K562 (cell line): Measurements from ENCODE around the gene IMMP2L. TPM values are rescaled to one million over a fixed set of nuclear protein-coding genes. Genes with fewer than 3 reads are reported as not detected.
A peak's percentile ranks its signal among the peaks of the same experiment; 100 is the strongest.

Experiments used
- CBX1 ChIP-seq: sonication (generic); IDR thresholded peaks from 2 replicates; pipeline ENCODE4 v1.6.1; 2016; ENCODE audit warnings: antibody characterized with exemption, low read depth, mild to moderate bottlenecking
- CEBPB ChIP-seq: fragments of 450-650 bp; IDR thresholded peaks from 2 replicates; pipeline ENCODE4 v1.6.1; 2016; ENCODE audit warnings: missing genetic modification characterization, missing compliant biosample characterization
- HCFC1 ChIP-seq: IDR thresholded peaks from 2 replicates; pipeline ENCODE4 v1.6.1; 2012; ENCODE audit warnings: low read depth, low read length, improper control_type of control experiment
- KDM1A ChIP-seq, 2 experiments: fragments of 450-650 bp; IDR thresholded peaks; 2 replicates each; pipeline ENCODE4 v1.6.1; 2016; ENCODE audit warnings: mild to moderate bottlenecking in 2 of 2
- KDM5B ChIP-seq: fragments of 200-600 bp; sonication (generic); IDR thresholded peaks from 2 replicates; pipeline ENCODE4 v1.6.1; 2012; ENCODE audit warnings: low read depth, mild to moderate bottlenecking, moderate library complexity, low read length, control low read depth, inconsistent platforms; ENCODE audit not compliant: insufficient replicate concordance
- KLF10 ChIP-seq: fragments of 250-450 bp; sonication (Bioruptor Pico); IDR thresholded peaks from 2 replicates; pipeline ENCODE4 v1.6.1; 2021; ENCODE audit warnings: matching md5 sums
- MBD2 ChIP-seq: sonication (generic); IDR thresholded peaks from 2 replicates; pipeline ENCODE4 v1.6.1; 2016; ENCODE audit warnings: low read depth, borderline replicate concordance
- NR0B1 ChIP-seq: fragments of 450-650 bp; IDR thresholded peaks from one replicate; pipeline ENCODE4 v1.6.1; 2018; ENCODE audit warnings: mild to moderate bottlenecking, moderate library complexity; ENCODE audit not compliant: partially characterized antibody
- NR4A1 ChIP-seq, 2 experiments: fragments of 250-450 bp in 1 of 2; fragments of 450-650 bp in 1 of 2; sonication (Bioruptor Pico) in 1 of 2; IDR thresholded peaks; 2 replicates each; pipeline versions ENCODE4 v1.4.0 to v1.6.1; 2016 to 2020; ENCODE audit warnings: mild to moderate bottlenecking in 2 of 2, missing compliant biosample characterization in 1 of 2, missing genetic modification characterization in 1 of 2, moderate library complexity in 1 of 2
- POLR2AphosphoS5 ChIP-seq: IDR thresholded peaks from 2 replicates; pipeline ENCODE4 v1.6.1; 2011; ENCODE audit warnings: mild to moderate bottlenecking, low read depth, low read length, moderate library complexity; ENCODE audit not compliant: control insufficient read depth, insufficient read depth
- RBM39 ChIP-seq: fragments of 200-400 bp; formaldehyde crosslinking; optimal IDR thresholded peaks from 2 replicates; pipeline ENCODE3; 2018; ENCODE audit warnings: low read depth, low read length
- ZFP36 ChIP-seq: fragments of 150-350 bp; IDR thresholded peaks from 2 replicates; pipeline ENCODE4 v1.6.1; 2018; ENCODE audit warnings: low read length, low read depth; ENCODE audit not compliant: partially characterized antibody
- ZNF23 ChIP-seq: fragments of 250-450 bp; sonication (Bioruptor Pico); IDR thresholded peaks from 2 replicates; pipeline ENCODE4 v1.4.0; 2020; ENCODE audit warnings: mild to moderate bottlenecking
- polyA plus RNA-seq, 8 experiments: library from polyadenylated mRNA; depleted of rRNA in 4 of 8; stranded (reverse) in 5 of 8; unstranded in 3 of 8; fragments of >200 nt; fragmentation: Nextera tagmentation in 2 of 8; fragmentation: Illumina TruSeq in 1 of 8; extraction: Ambion mirVana in 2 of 8; extraction: Trizol in 1 of 8; gene quantifications; 2 replicates each; pipeline versions ENCODE4 v1.2.1 to v1.2.3, GENCODE V29; 2011 to 2014; ENCODE audit warnings: inconsistent platforms in 1 of 8, missing spikeins in 1 of 8
- total RNA-seq, 7 experiments: library from RNA; depleted of rRNA in 6 of 7; stranded (reverse); fragments of >200 nt in 6 of 7; fragmentation: Illumina TruSeq in 2 of 7; extraction: Trizol in 2 of 7; gene quantifications; 2 replicates each; pipeline versions ENCODE4 v1.2.1 to v1.2.3, GENCODE V29; 2011 to 2021; ENCODE audit warnings: low replicate concordance in 1 of 7
- TF ChIP-seq, protein P1 (sequence below): fragments of 450-650 bp; formaldehyde crosslinking; IDR thresholded peaks from 2 replicates; pipeline ENCODE4 v1.4.0; 2022; ENCODE audit warnings: missing genetic modification characterization
- TF ChIP-seq, protein P2 (sequence below): fragments of 450-650 bp; IDR thresholded peaks from 2 replicates; pipeline ENCODE4 v1.6.1; 2016; ENCODE audit warnings: mild to moderate bottlenecking, moderate library complexity

The IMMP2L gene
- total and polyA plus RNA-seq, 9 of the 15 experiments (the other 6 are each of a cell fraction or from before 2014, with no cell fraction given): 29.7 to 116 (median 53.0) TPM

DNA sequence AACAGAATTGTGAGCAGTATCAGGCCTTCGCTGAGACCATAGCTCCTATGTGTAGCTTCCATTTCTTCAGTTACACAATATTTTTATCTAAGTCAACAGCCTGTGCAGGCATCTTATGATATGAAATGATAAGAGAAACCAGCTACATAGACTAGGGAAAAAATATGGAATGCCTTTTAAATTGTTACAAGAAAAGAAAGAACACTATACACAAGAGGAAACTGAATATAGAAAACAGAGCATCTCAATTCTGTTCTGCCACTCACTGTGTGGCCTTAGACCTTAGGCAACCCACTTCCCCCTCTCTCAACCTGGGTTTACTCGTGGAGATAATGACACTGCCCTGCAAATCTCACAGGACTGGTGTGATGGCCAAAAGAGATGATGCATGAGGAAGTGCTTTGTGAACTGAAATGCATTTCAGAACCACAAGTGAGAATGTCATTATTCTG, 338.5 kb downstream of the IMMP2L start (continued):
- TF ChIP-seq POLR2AphosphoS5 (peak; percentile 51), CBX1 (no peak), HCFC1 (no peak), KLF10 (CRISPR knock-in tag) (no peak), CEBPB (tag) (peak; percentile 96), NR4A1 (CRISPR knock-in tag; IDR thresholded peaks at IDR 0.05) (no peak), NR4A1 (tag; IDR thresholded peaks at IDR 0.05) (no peak), KDM5B (no peak), MBD2 (no peak), NR0B1 (no peak), ZFP36 (no peak), ZNF23 (CRISPR knock-in tag) (no peak), KDM1A (IDR thresholded peaks at IDR 0.05) (peak; percentile 61 to 80), RBM39 (no peak)
- TF ChIP-seq, protein P1, sequence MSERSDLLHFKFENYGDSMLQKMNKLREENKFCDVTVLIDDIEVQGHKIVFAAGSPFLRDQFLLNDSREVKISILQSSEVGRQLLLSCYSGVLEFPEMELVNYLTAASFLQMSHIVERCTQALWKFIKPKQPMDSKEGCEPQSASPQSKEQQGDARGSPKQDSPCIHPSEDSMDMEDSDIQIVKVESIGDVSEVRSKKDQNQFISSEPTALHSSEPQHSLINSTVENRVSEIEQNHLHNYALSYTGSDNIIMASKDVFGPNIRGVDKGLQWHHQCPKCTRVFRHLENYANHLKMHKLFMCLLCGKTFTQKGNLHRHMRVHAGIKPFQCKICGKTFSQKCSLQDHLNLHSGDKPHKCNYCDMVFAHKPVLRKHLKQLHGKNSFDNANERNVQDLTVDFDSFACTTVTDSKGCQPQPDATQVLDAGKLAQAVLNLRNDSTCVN (CRISPR knock-in tag): no peak
- TF ChIP-seq, protein P2, sequence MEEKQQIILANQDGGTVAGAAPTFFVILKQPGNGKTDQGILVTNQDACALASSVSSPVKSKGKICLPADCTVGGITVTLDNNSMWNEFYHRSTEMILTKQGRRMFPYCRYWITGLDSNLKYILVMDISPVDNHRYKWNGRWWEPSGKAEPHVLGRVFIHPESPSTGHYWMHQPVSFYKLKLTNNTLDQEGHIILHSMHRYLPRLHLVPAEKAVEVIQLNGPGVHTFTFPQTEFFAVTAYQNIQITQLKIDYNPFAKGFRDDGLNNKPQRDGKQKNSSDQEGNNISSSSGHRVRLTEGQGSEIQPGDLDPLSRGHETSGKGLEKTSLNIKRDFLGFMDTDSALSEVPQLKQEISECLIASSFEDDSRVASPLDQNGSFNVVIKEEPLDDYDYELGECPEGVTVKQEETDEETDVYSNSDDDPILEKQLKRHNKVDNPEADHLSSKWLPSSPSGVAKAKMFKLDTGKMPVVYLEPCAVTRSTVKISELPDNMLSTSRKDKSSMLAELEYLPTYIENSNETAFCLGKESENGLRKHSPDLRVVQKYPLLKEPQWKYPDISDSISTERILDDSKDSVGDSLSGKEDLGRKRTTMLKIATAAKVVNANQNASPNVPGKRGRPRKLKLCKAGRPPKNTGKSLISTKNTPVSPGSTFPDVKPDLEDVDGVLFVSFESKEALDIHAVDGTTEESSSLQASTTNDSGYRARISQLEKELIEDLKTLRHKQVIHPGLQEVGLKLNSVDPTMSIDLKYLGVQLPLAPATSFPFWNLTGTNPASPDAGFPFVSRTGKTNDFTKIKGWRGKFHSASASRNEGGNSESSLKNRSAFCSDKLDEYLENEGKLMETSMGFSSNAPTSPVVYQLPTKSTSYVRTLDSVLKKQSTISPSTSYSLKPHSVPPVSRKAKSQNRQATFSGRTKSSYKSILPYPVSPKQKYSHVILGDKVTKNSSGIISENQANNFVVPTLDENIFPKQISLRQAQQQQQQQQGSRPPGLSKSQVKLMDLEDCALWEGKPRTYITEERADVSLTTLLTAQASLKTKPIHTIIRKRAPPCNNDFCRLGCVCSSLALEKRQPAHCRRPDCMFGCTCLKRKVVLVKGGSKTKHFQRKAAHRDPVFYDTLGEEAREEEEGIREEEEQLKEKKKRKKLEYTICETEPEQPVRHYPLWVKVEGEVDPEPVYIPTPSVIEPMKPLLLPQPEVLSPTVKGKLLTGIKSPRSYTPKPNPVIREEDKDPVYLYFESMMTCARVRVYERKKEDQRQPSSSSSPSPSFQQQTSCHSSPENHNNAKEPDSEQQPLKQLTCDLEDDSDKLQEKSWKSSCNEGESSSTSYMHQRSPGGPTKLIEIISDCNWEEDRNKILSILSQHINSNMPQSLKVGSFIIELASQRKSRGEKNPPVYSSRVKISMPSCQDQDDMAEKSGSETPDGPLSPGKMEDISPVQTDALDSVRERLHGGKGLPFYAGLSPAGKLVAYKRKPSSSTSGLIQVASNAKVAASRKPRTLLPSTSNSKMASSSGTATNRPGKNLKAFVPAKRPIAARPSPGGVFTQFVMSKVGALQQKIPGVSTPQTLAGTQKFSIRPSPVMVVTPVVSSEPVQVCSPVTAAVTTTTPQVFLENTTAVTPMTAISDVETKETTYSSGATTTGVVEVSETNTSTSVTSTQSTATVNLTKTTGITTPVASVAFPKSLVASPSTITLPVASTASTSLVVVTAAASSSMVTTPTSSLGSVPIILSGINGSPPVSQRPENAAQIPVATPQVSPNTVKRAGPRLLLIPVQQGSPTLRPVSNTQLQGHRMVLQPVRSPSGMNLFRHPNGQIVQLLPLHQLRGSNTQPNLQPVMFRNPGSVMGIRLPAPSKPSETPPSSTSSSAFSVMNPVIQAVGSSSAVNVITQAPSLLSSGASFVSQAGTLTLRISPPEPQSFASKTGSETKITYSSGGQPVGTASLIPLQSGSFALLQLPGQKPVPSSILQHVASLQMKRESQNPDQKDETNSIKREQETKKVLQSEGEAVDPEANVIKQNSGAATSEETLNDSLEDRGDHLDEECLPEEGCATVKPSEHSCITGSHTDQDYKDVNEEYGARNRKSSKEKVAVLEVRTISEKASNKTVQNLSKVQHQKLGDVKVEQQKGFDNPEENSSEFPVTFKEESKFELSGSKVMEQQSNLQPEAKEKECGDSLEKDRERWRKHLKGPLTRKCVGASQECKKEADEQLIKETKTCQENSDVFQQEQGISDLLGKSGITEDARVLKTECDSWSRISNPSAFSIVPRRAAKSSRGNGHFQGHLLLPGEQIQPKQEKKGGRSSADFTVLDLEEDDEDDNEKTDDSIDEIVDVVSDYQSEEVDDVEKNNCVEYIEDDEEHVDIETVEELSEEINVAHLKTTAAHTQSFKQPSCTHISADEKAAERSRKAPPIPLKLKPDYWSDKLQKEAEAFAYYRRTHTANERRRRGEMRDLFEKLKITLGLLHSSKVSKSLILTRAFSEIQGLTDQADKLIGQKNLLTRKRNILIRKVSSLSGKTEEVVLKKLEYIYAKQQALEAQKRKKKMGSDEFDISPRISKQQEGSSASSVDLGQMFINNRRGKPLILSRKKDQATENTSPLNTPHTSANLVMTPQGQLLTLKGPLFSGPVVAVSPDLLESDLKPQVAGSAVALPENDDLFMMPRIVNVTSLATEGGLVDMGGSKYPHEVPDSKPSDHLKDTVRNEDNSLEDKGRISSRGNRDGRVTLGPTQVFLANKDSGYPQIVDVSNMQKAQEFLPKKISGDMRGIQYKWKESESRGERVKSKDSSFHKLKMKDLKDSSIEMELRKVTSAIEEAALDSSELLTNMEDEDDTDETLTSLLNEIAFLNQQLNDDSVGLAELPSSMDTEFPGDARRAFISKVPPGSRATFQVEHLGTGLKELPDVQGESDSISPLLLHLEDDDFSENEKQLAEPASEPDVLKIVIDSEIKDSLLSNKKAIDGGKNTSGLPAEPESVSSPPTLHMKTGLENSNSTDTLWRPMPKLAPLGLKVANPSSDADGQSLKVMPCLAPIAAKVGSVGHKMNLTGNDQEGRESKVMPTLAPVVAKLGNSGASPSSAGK: peak; percentile 18; the same call in 1 of the 2 replicates
